ENCODE data around the gene ELOVL7. TPM values are rescaled to one million over a fixed set of nuclear protein-coding genes. Genes with fewer than 3 reads are reported as not detected.

The ELOVL7 gene
- total and polyA plus RNA-seq, 2 donors (not counting 3 experiments of a cell fraction or from before 2014, with no cell fraction given): 0.01 to 0.09 TPM

GRCh38 chr5:60743511-60744314 is 100.4 kb downstream of the ELOVL7 start:
- Histone ChIP-seq H3K27me3 (ENCODE audit: control insufficient read depth in 2 of 2, insufficient read depth in 2 of 2, low read length in 2 of 2) (no peaks in the 10 kb centered on the region), H3K79me2 (ENCODE audit: control insufficient read depth, insufficient read depth, low read length) (no peaks in the 10 kb centered on the region), H3K27ac (ENCODE audit: insufficient read depth, low read depth, low read length) (no peak overlapping the region), H4K20me1 (replicated peaks; ENCODE audit: control insufficient read depth, extremely low read depth, insufficient read depth, low read length) (no peaks in the 10 kb centered on the region), H3K4me2 (ENCODE audit: insufficient read depth, low read length) (no peak overlapping the region), H3K9ac (replicated peaks; ENCODE audit: extremely low read depth, insufficient read depth, low read length) (no peak overlapping the region), H3K4me1 (ENCODE audit: control insufficient read depth, extremely low read depth, insufficient read depth, low read length) (no peaks in the 10 kb centered on the region), H3K9me1 (replicated peaks; ENCODE audit: control insufficient read depth, extremely low read depth, insufficient read depth, low read length) (no peaks in the 10 kb centered on the region), H3K36me3 (ENCODE audit: control insufficient read depth in 2 of 2, extremely low read depth in 1 of 2, insufficient read depth in 2 of 2, low read length in 2 of 2) (no peaks in the 10 kb centered on the region), H3K4me3 (replicated peaks in 1 of 3; ENCODE audit: insufficient read depth in 1 of 3, low read depth in 1 of 3, low read length in 3 of 3) (no peak overlapping the region), H2AFZ (ENCODE audit: low read depth, low read length) (no peak overlapping the region), H3K9me3 (replicated peaks; ENCODE audit: control insufficient read depth, insufficient read depth, low read length) (no peaks in the 10 kb centered on the region)
- TF ChIP-seq, protein P1, sequence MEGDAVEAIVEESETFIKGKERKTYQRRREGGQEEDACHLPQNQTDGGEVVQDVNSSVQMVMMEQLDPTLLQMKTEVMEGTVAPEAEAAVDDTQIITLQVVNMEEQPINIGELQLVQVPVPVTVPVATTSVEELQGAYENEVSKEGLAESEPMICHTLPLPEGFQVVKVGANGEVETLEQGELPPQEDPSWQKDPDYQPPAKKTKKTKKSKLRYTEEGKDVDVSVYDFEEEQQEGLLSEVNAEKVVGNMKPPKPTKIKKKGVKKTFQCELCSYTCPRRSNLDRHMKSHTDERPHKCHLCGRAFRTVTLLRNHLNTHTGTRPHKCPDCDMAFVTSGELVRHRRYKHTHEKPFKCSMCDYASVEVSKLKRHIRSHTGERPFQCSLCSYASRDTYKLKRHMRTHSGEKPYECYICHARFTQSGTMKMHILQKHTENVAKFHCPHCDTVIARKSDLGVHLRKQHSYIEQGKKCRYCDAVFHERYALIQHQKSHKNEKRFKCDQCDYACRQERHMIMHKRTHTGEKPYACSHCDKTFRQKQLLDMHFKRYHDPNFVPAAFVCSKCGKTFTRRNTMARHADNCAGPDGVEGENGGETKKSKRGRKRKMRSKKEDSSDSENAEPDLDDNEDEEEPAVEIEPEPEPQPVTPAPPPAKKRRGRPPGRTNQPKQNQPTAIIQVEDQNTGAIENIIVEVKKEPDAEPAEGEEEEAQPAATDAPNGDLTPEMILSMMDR (IDR thresholded peaks at IDR 0.05; ENCODE audit: extremely low read depth in 1 of 2, insufficient read depth in 1 of 2, low read depth in 1 of 2, low read length in 2 of 2): no peak
- TF ChIP-seq FOS (IDR thresholded peaks at IDR 0.05; ENCODE audit: borderline replicate concordance, insufficient read depth, low read length) (no peak), GATA2 (IDR thresholded peaks at IDR 0.05; ENCODE audit: insufficient read depth, insufficient read length, low read depth, low read length) (no peak), MYC (IDR thresholded peaks at IDR 0.05; ENCODE audit: low read depth, low read length) (no peak), POLR2AphosphoS5 (IDR thresholded peaks at IDR 0.05; ENCODE audit: insufficient read depth, low read depth, low read length) (no peak), MAX (IDR thresholded peaks at IDR 0.05; ENCODE audit: insufficient read depth, insufficient read length) (no peak), EZH2 (IDR thresholded peaks at IDR 0.05; ENCODE audit: borderline replicate concordance, low read depth, low read length, severe bottlenecking) (no peak), JUN (IDR thresholded peaks at IDR 0.05; ENCODE audit: borderline replicate concordance, insufficient read depth, insufficient read length, low read depth) (no peak)
- FAIRE-seq (no peak), DNase-seq (ENCODE audit: low read depth, low spot score) (no peak)
- intact Hi-C loops (cut with micrococcal nuclease): no loop called here
- CTCF ChIA-PET: interaction anchor here (0.9 to 1.2 kb wide), 2 partner anchors 40 to 75 kb away, joined by 3 read pairs; no protein-coding TSS in a partner anchor
- POLR2A ChIA-PET: no interaction called here
- BruUV-seq (replicated peaks): no TSS peak
- dilution Hi-C loops (cut with MboI; ENCODE audit: extremely low pct_ligation_motif_present, low sequenced_read_pairs): no loop called here
